HL-60/S4 treated with phorbol 12-myristate 13-acetate at 8.2 ng/mL for 4 days and 3 days (cell line): ENCODE data around the gene ZNF45.
"Not testable (repeated sequence)": the region's sequence is repeated elsewhere in the genome, so short reads cannot be mapped to it uniquely, and the experiment has no call there.

Experiments used
- in situ Hi-C: fragments of 300-500 bp; cut with MboI; formaldehyde crosslinking; loops from 2 replicates; pipeline ENCODE4 v1.15.0; 2022; ENCODE audit warnings: low sequenced_read_pairs

The ZNF45 gene

DNA sequence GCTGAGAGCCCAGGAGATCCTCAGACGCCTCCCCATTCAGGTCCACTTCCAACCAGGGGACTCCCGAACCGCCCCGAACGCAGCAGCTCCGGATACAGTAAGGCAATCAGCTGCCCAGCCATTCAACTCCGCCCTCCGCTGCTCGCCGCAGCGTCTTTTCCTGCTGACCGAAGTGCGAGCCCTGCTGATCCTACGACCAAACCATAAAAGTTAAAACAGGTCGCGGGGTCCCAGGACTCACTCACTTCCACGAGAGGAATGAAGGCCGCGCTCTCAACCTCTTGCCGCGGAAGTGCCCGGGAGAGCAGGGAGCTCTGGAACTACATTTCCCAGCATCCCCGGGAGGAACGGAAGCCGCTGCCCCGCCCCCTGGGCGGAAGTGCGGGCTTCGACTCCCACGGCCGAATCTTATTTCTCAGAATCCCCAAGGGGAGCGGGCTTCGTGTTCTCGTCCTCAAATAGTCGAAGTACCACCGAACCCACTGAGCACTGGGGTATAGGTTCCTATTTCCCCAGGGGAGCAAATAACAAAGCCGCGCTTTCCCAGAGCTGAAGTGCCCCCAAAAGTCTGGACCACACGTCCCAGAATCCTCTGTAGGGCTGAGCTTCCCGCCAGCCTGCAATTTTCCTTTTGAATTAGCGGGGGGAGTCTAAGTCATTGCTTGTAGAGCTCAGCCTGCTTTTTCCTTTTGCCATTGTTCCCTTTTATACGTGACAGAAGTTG, at the start of gene ZNF45:
TSS of gene ZNF45 (minus strand) at position 298 of the 724 bp plus-strand sequence. CDS start 13,097 bp downstream, outside the sequence.
- in situ Hi-C loops = no loop called here

DNA sequence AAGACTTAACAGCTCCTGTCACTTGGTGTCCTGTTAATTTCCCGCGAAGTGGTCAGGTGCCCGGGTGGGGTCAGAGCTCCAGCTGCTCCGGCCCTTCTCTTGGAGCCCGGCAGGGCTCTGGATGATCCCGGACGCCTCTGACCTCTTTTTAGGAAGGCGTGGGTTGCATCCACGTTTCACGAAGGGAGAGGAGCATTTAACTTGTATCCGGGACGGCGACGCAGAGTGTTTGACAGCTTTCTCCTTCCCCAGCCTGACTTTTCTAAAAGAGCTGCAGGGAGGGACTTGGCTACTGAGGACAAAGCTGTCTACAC, 49.6 kb upstream of the ZNF45 start:
- in situ Hi-C loops = no loop called here

GRCh38 chr19:43983912-43984686, 49.0 kb upstream of the ZNF45 start, which contains the start of gene ZNF155:
Gene ZNF155, plus strand, starts transcription at chr19:43984188. Its CDS starts 4,356 bp downstream, at chr19:43988544.
- in situ Hi-C loops = no loop called here

GRCh38 chr19:43983544-43983911, 48.4 kb upstream of the ZNF45 start:
- in situ Hi-C loops = no loop called here

DNA sequence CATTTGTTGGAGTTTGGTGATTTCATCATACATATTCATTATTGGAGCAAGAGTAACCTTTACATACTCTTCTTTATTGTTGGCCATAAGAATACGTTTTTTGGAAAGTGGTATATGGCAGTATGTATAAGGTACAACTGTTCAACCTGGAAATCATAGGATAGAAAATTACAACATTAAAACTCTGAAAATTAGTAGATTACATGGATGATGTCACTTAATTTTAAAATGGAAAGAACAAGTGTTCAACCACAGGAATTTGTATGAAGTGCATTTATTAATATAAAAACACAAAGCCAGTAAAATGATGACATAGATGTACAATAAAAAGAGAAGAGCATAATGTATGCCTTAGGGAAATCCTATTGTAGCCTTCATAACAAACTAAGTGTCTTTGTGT, 41.6 kb upstream of the ZNF45 start:
- in situ Hi-C loops = no loop called here

DNA sequence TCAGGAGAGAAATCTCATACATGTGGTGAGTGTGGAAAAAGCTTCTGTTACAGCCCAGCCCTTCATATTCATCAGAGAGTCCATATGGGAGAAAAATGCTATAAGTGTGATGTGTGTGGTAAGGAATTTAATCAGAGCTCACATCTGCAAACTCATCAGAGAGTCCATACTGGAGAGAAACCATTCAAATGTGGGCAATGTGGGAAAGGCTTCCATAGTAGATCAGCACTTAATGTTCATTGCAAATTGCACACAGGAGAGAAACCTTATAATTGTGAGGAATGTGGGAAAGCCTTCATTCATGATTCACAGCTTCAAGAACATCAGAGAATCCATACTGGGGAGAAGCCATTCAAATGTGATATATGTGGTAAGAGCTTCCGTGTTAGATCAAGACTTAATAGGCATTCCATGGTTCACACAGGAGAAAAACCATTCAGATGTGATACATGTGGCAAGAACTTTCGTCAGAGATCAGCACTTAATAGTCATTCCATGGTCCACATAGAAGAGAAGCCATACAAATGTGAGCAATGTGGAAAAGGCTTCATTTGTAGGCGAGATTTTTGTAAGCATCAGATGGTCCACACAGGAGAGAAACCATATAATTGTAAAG, 31.1 kb upstream of the ZNF45 start:
- in situ Hi-C loops = no loop called here

GRCh38 chr19:43960411-43960810, 25.3 kb upstream of the ZNF45 start:
- in situ Hi-C loops = no loop called here

- in situ Hi-C loops = no loop called here
Measured at GRCh38 chr19:43957891-43958290, 22.8 kb upstream of the ZNF45 start.

DNA sequence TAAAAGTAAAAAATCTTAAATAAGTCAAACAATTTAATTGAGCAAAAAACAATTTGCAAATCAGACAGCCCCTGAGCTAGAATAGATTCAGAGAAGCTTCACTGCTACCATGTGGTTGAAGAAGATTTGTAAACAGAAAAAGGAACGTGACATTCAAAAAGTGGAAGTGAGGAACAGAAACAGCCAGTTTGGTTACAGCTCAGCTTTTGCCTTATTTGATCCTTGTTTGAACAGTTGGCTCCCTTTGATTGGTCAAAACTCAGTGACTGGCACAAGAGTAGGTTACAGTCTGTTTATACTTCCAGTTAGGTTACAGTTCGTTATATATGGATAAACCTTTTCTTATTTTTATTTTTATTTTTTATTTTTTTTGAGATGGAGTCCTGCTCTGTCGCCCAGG, 21.7 kb upstream of the ZNF45 start:
- in situ Hi-C loops = no loop called here

DNA sequence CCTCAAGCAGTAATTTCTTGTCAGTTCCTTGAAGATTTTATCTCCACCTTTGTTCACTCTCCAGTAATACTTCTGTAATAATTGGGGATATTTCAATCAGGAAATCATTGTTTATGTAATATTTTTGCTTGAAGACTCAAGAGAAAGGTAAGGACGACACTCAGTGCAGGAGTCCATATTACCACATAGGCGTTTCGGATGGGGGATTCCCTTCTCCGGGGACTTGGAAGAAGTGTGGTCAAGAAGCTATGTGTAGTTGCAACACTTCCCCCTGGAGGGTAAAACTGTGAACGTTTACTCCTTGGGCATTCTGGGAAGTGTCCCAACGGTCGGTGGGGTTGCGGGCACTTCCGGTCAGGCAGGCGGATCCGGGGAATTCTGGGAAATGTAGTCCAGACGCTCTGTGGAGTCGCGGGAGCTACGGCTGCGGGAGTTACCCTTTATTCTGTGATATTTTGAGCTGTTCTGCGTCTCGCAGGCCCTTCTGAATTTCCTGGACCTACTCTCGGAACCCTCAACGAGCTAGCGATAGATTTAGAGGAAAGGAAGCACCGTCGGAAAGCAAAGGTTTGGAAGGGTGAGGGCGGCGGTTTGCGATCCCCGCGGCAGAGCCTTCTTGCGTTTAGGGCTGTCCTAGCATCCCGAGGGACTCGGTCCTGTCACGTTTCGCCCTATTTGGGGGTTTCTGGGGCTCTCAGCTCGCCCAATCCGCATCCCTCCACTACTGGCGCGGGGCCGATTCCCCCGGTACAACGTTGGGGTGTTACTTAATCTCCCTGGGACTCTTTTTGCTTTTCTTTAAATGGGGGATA, 16.0 kb upstream of the ZNF45 start, which contains the start of gene ZNF221:
TSS of gene ZNF221 (plus strand) at position 395 of the 812 bp plus-strand sequence. CDS start 11,499 bp downstream, outside the sequence.
- in situ Hi-C loops = no loop called here

- in situ Hi-C loops = not testable (repeated sequence)
Measured at GRCh38 chr19:43949803-43950202, 14.7 kb upstream of the ZNF45 start.

- in situ Hi-C loops = not testable (repeated sequence)
Measured at GRCh38 chr19:43947412-43947811, 12.3 kb upstream of the ZNF45 start.

DNA sequence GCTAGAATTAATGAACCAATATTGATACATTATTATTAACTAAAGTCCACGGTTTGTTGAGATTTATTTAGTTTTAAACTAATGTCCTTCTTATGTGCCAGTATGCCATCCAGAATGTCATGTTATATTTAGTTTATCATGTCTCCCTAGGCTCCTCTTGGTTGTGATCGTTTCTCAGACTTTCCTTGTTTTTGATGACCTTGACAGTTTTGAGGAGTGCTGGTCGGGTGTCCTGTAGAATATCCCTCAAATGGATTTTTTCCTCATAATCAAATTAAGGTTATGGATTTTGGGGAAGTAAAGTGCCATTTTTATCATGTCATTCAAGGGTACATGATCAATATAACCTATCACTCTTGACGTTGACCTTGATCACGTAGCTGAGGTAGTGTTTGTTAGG, 6.1 kb upstream of the ZNF45 start:
- in situ Hi-C loops = no loop called here

DNA sequence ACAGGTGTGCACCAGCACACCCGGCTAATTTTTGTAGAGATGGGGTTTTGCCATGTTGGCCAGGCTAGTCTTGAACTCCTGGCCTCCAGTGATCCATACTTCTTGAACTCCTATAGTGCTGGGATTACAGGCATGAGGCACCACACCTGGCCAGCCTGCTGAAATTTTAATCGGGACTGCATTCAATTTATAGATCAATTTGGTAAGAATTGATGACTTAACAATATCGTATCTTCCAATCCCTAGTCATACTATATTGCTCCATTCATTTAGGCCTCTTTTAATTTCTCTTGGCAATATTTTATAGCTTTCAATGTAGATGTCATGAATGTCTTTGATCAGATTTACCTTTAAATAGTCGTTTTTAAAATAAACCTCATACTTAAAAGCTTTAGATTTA, 5.6 kb upstream of the ZNF45 start:
- in situ Hi-C loops = no loop called here

- in situ Hi-C loops = no loop called here
Measured at GRCh38 chr19:43939557-43940260, 4.6 kb upstream of the ZNF45 start.

GRCh38 chr19:43936188-43936587, 1.1 kb upstream of the ZNF45 start:
- in situ Hi-C loops = no loop called here

DNA sequence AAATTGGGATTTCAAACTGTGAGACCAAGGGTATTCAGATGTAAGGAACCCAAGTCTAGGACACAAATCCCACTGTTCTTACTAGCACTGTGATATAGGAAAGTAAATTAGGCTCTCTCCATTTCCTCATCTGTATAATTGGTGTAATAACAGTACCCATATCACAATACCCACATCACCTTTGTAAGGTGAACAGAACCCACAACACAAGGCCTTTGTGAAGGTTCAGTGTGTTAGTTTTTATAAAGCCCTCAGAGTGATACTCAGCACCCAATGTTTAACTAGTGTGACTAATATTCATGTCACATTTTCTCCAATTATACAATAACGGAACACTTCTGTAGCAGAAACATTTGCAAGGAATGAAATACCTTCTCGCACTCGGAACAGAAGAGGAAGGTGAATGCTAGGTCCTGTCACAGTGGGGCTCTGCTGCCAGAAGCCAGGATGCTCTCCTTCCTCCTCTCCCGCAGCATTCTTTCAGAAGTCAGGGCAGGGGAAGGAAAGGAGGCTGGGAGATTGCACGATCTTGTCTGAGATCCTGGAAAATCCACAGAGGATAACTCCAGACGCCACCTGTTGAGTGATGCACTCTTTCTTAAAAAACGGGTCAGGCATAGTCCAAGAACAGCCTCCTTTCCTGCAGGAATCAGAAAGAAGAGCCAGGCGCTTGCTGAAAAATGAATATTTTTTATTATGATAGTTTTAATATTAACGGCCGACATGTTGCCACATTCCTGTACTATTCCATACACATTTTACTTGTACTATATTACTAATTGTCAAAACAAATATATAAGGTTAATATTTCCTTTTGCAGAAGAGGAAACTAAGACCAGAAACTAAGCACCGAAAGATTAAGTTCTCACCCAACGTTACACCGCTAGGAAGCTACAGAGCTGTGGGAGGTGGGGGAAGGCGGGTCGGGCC, 762 bp downstream of the ZNF45 start:
- in situ Hi-C loops = no loop called here

GRCh38 chr19:43928820-43929219, 6.3 kb downstream of the ZNF45 start:
- in situ Hi-C loops = no loop called here

- in situ Hi-C loops = no loop called here
Measured at GRCh38 chr19:43923875-43924274, 11.2 kb downstream of the ZNF45 start.
